ENCODE results near the gene KRTAP19-7. TPM values are rescaled to one million over a fixed set of nuclear protein-coding genes. Genes with fewer than 3 reads are reported as not detected.

KRTAP19-7 gene
- polyA plus RNA-seq, 3 donors, result not detected

- Mint-ChIP-seq H3K27me3 (ENCODE audit: low read depth in 3 of 3) (no peaks in the 10 kb centered on the region), H3K4me3 (no peak overlapping the region), H3K36me3 (no peaks in the 10 kb centered on the region), H3K27ac (no peak overlapping the region), H3K4me1 (no peaks in the 10 kb centered on the region), H3K9me3 (peaks cover 0 to 6% (median 2%) of the 10 kb centered on the region in 7 donors)
- TF ChIP-seq, protein P1, sequence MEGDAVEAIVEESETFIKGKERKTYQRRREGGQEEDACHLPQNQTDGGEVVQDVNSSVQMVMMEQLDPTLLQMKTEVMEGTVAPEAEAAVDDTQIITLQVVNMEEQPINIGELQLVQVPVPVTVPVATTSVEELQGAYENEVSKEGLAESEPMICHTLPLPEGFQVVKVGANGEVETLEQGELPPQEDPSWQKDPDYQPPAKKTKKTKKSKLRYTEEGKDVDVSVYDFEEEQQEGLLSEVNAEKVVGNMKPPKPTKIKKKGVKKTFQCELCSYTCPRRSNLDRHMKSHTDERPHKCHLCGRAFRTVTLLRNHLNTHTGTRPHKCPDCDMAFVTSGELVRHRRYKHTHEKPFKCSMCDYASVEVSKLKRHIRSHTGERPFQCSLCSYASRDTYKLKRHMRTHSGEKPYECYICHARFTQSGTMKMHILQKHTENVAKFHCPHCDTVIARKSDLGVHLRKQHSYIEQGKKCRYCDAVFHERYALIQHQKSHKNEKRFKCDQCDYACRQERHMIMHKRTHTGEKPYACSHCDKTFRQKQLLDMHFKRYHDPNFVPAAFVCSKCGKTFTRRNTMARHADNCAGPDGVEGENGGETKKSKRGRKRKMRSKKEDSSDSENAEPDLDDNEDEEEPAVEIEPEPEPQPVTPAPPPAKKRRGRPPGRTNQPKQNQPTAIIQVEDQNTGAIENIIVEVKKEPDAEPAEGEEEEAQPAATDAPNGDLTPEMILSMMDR (IDR thresholded peaks at IDR 0.05), result no peak
- no peak overlapping the region for H3K27ac ChIP-seq (ENCODE audit: low read depth in 1 of 2, low read length in 2 of 2)
- intact Hi-C loops (cut with micrococcal nuclease), result no loop called here
- no peak overlapping the region for H2AFZ ChIP-seq (ENCODE audit: insufficient read depth, low read depth, low read length, poor library complexity, severe bottlenecking)
- H3K79me2 ChIP-seq (ENCODE audit: insufficient read depth, low read length), result no peaks in the 10 kb centered on the region
- H3K36me3 ChIP-seq (replicated peaks in 1 of 2; ENCODE audit: control insufficient read depth in 1 of 2, insufficient read depth in 2 of 2, low read length in 2 of 2), result no peaks in the 10 kb centered on the region
- no peaks in the 10 kb centered on the region for H3K9me3 ChIP-seq (replicated peaks in 1 of 2; ENCODE audit: control insufficient read depth in 1 of 2, insufficient read depth in 1 of 2, low read length in 2 of 2)
- H3K27me3 ChIP-seq (ENCODE audit: control insufficient read depth in 2 of 2, insufficient read depth in 2 of 2, low read length in 2 of 2), result no peaks in the 10 kb centered on the region
- H3K9ac ChIP-seq (ENCODE audit: insufficient read depth, low read length, poor library complexity, severe bottlenecking), result no peak overlapping the region
- no peaks in the 10 kb centered on the region for H4K20me1 ChIP-seq (ENCODE audit: insufficient read depth, low read length)
- H3K4me2 ChIP-seq (replicated peaks; ENCODE audit: extremely low read depth, low read length, poor library complexity, severe bottlenecking), result no peak overlapping the region
- no peaks in the 10 kb centered on the region for H3K4me1 ChIP-seq (ENCODE audit: control insufficient read depth in 1 of 2, insufficient read depth in 2 of 2, low read length in 2 of 2)
- H3K4me3 ChIP-seq (replicated peaks in 1 of 3; ENCODE audit: low read depth in 2 of 3, low read length in 3 of 3), result no peak overlapping the region
- no peak for DNase-seq
Measured at GRCh38 chr21:30567617-30568016, 6.5 kb upstream of the KRTAP19-7 start.

- Mint-ChIP-seq H3K27ac (no peak overlapping the region), H3K27me3 (ENCODE audit: low read depth in 3 of 3) (no peaks in the 10 kb centered on the region), H3K36me3 (no peaks in the 10 kb centered on the region), H3K9me3 (peaks cover 0 to 4% (median 2%) of the 10 kb centered on the region in 7 donors), H3K4me3 (no peak overlapping the region), H3K4me1 (no peaks in the 10 kb centered on the region)
- no peak for DNase-seq
- H3K36me3 ChIP-seq (replicated peaks in 1 of 2; ENCODE audit: control insufficient read depth in 1 of 2, insufficient read depth in 2 of 2, low read length in 2 of 2), result no peaks in the 10 kb centered on the region
- H3K4me3 ChIP-seq (replicated peaks in 1 of 3; ENCODE audit: low read depth in 2 of 3, low read length in 3 of 3), result no peak overlapping the region
- no CpG with 5 or more reads among the region's 2 CpGs for WGBS (ENCODE audit: insufficient coverage)
- no peak overlapping the region for H3K9ac ChIP-seq (ENCODE audit: insufficient read depth, low read length, poor library complexity, severe bottlenecking)
- no peaks in the 10 kb centered on the region for H3K9me3 ChIP-seq (replicated peaks in 1 of 2; ENCODE audit: control insufficient read depth in 1 of 2, insufficient read depth in 1 of 2, low read length in 2 of 2)
- H3K27me3 ChIP-seq (ENCODE audit: control insufficient read depth in 2 of 2, insufficient read depth in 2 of 2, low read length in 2 of 2), result no peaks in the 10 kb centered on the region
- no peak overlapping the region for H3K4me2 ChIP-seq (replicated peaks; ENCODE audit: extremely low read depth, low read length, poor library complexity, severe bottlenecking)
- H3K27ac ChIP-seq (ENCODE audit: low read depth in 1 of 2, low read length in 2 of 2), result no peak overlapping the region
- H3K79me2 ChIP-seq (ENCODE audit: insufficient read depth, low read length), result no peaks in the 10 kb centered on the region
- H2AFZ ChIP-seq (ENCODE audit: insufficient read depth, low read depth, low read length, poor library complexity, severe bottlenecking), result no peak overlapping the region
- H3K4me1 ChIP-seq (ENCODE audit: control insufficient read depth in 1 of 2, insufficient read depth in 2 of 2, low read length in 2 of 2), result no peaks in the 10 kb centered on the region
- intact Hi-C loops (cut with micrococcal nuclease), result no loop called here
- H4K20me1 ChIP-seq (ENCODE audit: insufficient read depth, low read length), result no peaks in the 10 kb centered on the region
- TF ChIP-seq, protein P1 (IDR thresholded peaks at IDR 0.05), result no peak
Measured at GRCh38 chr21:30563630-30564029, 2.5 kb upstream of the KRTAP19-7 start.
